Nephron (organoid): Measurements from ENCODE around the gene MRTFB.

Experiments
- H3K27ac Mint-ChIP-seq, 3 experiments: 2 replicates each; pipeline ENCODE4 v1.8.0; 2020; ENCODE audit warnings: mixed read lengths in 3 of 3, mild to moderate bottlenecking in 2 of 3, moderate library complexity in 1 of 3
- H3K27me3 Mint-ChIP-seq: 2 replicates; pipeline ENCODE4 v1.8.0; 2021; ENCODE audit warnings: low read depth, mild to moderate bottlenecking, moderate library complexity, mixed read lengths
- H3K36me3 Mint-ChIP-seq: 2 replicates; pipeline ENCODE4 v1.8.0; 2020; ENCODE audit warnings: low read depth, mixed read lengths
- H3K4me1 Mint-ChIP-seq: 2 replicates; pipeline ENCODE4 v1.8.0; 2020; ENCODE audit warnings: mixed read lengths
- H3K4me3 Mint-ChIP-seq, 3 experiments: 2 replicates each; pipeline ENCODE4 v1.8.0; 2020; ENCODE audit warnings: mild to moderate bottlenecking in 3 of 3, mixed read lengths in 3 of 3, moderate library complexity in 2 of 3
- H3K9me3 Mint-ChIP-seq: 2 replicates; pipeline ENCODE4 v1.8.0; 2020; ENCODE audit warnings: mixed read lengths
- TF ChIP-seq, protein P1 (sequence below), 3 experiments: fragments of 200-600 bp; sonication (generic); IDR thresholded peaks; one replicate each; pipeline ENCODE4 v1.5.0; 2021; ENCODE audit warnings: antibody characterized with exemption in 3 of 3; ENCODE audit not compliant: unreplicated experiment in 3 of 3

MRTFB gene

DNA sequence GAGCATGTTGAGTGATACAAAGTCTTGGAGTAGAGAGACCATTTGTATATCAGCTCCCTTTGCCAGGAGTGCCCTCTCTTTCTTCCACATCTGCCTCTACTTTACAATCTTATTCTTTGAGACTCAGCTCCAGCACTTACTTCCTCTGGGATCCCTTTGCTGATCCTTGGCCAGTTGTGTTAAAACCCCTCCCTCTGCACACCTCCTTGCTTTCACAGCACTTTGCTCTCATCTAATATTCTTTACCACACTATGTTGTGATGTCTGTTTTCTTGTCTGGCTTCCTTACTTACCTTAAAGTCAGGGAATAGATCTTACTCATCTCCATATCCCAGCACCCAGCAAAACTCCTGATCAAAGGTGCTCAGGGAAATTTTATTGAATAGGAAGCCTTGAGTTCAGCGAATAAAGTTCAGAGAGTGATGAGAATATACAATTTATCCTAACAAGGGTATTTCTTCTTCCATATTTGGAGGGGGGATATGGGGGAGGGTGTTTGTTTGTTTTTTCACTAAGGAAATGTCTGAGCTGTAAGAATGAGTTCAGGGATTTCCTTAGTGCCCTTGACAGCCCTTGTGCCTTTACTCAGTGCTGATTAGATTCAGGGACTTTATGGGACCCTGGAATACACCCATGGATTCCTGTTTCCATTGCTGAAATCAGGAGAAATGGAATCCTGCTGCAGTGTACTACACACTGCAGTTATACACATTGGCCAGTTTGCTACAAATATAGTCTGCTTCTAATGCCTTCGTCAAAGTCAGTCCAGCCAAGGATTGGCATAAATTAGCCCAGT lies 32.0 kb downstream of the MRTFB start:
- H3K27ac Mint-ChIP-seq: peak overlapping the region; percentile 4 to 21 (median 12)
- peaks cover 23% of the 10 kb centered on the region for H3K36me3 Mint-ChIP-seq
- H3K9me3 Mint-ChIP-seq: peaks cover 8% of the 10 kb centered on the region
- H3K4me1 Mint-ChIP-seq: peaks cover 49% of the 10 kb centered on the region
- H3K4me3 Mint-ChIP-seq: no peak overlapping the region
- H3K27me3 Mint-ChIP-seq: no peaks in the 10 kb centered on the region
- TF ChIP-seq, protein P1, sequence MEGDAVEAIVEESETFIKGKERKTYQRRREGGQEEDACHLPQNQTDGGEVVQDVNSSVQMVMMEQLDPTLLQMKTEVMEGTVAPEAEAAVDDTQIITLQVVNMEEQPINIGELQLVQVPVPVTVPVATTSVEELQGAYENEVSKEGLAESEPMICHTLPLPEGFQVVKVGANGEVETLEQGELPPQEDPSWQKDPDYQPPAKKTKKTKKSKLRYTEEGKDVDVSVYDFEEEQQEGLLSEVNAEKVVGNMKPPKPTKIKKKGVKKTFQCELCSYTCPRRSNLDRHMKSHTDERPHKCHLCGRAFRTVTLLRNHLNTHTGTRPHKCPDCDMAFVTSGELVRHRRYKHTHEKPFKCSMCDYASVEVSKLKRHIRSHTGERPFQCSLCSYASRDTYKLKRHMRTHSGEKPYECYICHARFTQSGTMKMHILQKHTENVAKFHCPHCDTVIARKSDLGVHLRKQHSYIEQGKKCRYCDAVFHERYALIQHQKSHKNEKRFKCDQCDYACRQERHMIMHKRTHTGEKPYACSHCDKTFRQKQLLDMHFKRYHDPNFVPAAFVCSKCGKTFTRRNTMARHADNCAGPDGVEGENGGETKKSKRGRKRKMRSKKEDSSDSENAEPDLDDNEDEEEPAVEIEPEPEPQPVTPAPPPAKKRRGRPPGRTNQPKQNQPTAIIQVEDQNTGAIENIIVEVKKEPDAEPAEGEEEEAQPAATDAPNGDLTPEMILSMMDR (IDR thresholded peaks at IDR 0.05; ENCODE audit: unreplicated experiment in 3 of 3): no peak

DNA sequence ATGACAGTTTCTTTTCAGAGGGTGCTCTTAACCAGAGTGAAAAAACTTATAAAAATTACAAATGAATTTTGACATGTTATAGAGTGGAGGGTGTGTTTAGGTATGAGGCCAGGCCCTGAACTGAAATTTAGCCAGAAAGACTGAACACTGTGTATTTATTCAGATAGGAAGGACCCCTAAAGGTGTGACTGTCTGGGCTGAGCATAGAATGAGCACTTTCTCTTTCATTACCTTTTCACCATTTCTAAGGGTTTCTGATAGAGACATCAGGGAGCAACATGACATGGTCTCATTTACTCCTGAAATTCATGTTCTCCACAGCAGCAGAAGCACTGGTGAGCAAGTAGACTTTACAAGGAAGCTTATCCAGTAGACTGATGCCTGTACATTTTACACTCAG lies 32.9 kb downstream of the MRTFB start:
- peak overlapping the region; percentile 21 to 43 (median 27) for H3K27ac Mint-ChIP-seq
- H3K9me3 Mint-ChIP-seq: peaks cover 6% of the 10 kb centered on the region
- no peaks in the 10 kb centered on the region for H3K27me3 Mint-ChIP-seq
- H3K4me1 Mint-ChIP-seq: peaks cover 54% of the 10 kb centered on the region
- TF ChIP-seq, protein P1 (IDR thresholded peaks at IDR 0.05; ENCODE audit: unreplicated experiment in 3 of 3): no peak
- no peak overlapping the region for H3K4me3 Mint-ChIP-seq
- peaks cover 18% of the 10 kb centered on the region for H3K36me3 Mint-ChIP-seq

DNA sequence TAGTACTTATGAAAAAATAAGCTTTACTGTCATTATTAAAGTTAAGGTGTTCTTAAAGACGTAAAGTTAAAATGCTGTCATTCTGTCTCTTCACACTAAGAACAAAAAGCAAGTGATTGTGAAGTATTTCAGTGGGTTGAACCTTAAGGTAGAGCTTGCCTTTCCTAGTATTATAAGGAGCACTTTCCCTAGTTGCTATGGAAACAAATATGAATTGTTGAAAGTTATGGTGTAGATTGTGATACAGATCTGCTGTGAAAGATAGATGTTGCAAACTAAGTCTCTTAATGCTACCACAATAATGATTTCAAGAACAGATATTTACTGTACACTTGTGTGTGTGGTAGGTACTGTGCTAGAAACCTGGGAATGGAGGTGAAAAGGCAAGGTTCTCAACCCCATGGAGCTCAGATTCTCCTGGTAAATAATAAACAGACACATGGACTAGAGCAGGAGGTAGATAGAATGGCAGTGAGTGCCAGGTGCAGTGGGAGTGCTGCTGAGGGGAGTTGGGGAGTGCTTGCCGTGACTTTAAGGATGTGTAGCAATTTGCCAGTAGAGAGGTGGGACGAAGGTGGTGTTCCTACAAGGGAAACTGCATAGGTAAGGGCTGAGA lies 34.7 kb downstream of the MRTFB start:
- Mint-ChIP-seq H3K4me1 (peaks cover 70% of the 10 kb centered on the region), H3K36me3 (peaks cover 6% of the 10 kb centered on the region), H3K27me3 (no peaks in the 10 kb centered on the region), H3K4me3 (no peak overlapping the region), H3K27ac (peak overlapping the region; percentile 1 to 56 (median 30)), H3K9me3 (peaks cover 2% of the 10 kb centered on the region)
- TF ChIP-seq, protein P1 (IDR thresholded peaks at IDR 0.05; ENCODE audit: unreplicated experiment in 3 of 3): no peak

DNA sequence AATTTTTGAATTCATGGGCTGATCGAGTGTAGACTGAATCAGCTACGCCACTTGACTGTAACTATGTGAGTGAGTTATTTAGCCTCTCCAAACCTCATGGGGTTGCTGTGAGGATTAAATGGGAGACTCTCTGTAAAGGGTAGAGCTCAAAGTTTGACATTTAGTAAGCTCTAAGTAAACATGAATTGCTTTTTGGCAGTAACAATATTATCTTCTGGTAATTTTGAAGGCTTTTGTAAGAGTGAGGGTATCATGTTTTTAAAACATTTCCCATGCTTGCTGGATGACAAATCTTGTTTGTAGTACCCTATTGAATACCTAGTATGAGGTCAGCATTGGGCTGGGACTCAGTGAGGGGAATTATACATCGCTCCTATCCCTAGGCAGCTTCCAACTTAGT lies 35.3 kb downstream of the MRTFB start:
- peaks cover 3% of the 10 kb centered on the region for H3K36me3 Mint-ChIP-seq
- H3K27me3 Mint-ChIP-seq: no peaks in the 10 kb centered on the region
- H3K4me1 Mint-ChIP-seq: peaks cover 69% of the 10 kb centered on the region
- no peak overlapping the region for H3K4me3 Mint-ChIP-seq
- H3K9me3 Mint-ChIP-seq: no peaks in the 10 kb centered on the region
- H3K27ac Mint-ChIP-seq: peak overlapping the region; percentile 1 to 56 (median 23)
- TF ChIP-seq, protein P1 (IDR thresholded peaks at IDR 0.05; ENCODE audit: unreplicated experiment in 3 of 3): no peak

DNA sequence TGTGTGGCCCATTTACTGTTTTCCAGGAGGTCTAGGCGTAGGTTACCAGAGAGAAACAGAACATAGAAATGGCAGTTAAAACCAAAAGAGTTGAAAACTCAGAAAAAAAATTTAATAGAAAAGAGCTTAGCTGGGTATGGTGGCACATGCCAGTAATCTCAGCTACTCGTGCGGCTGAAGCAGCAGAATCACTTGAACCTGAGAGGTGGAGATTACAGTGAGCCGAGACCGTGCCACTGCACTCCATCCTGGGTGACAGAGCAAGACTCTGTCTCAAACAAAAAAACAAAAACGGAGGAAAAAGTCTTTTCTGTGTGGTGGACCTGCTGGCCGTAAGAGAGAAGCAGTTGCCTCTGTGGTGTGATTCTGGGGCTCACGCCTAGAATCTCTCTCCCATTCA lies 35.8 kb downstream of the MRTFB start:
- Mint-ChIP-seq H3K9me3 (no peaks in the 10 kb centered on the region), H3K27me3 (no peaks in the 10 kb centered on the region), H3K36me3 (peaks cover 3% of the 10 kb centered on the region), H3K4me3 (no peak overlapping the region), H3K27ac (peak overlapping the region in 2 of 3 experiments; percentile 1 to 23), H3K4me1 (peaks cover 67% of the 10 kb centered on the region)
- TF ChIP-seq, protein P1 (IDR thresholded peaks at IDR 0.05; ENCODE audit: unreplicated experiment in 3 of 3): no peak
